ENCODE measurements around the gene PTDSS2. TPM values are rescaled to one million over a fixed set of nuclear protein-coding genes. Genes with fewer than 3 reads are reported as not detected.

The PTDSS2 gene
- total and polyA plus RNA-seq, 2 of the 4 experiments (the other 2 are of a cell fraction) = 23.5 to 26.6 TPM

DNA sequence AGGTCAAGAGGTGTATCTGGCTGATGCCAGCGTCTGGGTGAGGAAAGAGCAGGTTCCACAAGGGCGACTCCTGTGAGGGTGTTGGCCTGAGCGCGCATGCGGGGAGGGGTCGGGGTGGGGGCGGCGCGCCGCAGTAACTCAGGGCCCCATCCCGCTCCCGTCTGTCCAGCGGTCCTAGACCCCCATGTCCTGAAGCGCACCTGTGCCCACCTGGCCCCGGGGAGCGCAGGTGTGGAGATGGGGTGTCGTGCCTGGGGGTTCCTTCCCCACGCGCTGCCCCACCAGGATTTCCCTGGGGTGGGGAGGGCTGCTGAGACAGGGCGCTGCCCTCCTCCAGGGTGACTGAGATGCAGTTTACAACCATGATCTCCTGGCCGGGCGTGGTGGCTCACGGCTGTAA is 36.1 kb downstream of the PTDSS2 start:
- no peak overlapping the region for H2BK5ac ChIP-seq (ENCODE audit: low read depth, low read length, poor library complexity, severe bottlenecking)

More for the DNA sequence above, 36.1 kb downstream of the PTDSS2 start:
- Histone ChIP-seq H3K9ac (ENCODE audit: low read depth, low read length) (no peak overlapping the region), H3K27ac (ENCODE audit: insufficient read depth, low read length) (no peak overlapping the region), H3K4me1 (ENCODE audit: control insufficient read depth, insufficient read depth, low read length) (no peaks in the 10 kb centered on the region), H2BK20ac (ENCODE audit: low read depth, low read length) (no peak overlapping the region), H3K9me3 (ENCODE audit: control insufficient read depth, insufficient read depth, low read length) (no peaks in the 10 kb centered on the region), H3K4ac (ENCODE audit: low read depth, low read length) (no peak overlapping the region), H3K14ac (replicated peaks; ENCODE audit: low read depth, low read length) (no peak overlapping the region), H3K4me2 (ENCODE audit: low read depth, low read length) (no peak overlapping the region), H2AK9ac (replicated peaks; ENCODE audit: low read depth, low read length, poor library complexity) (no peak overlapping the region), H4K20me1 (ENCODE audit: insufficient read depth, low read length) (peaks cover 4% of the 10 kb centered on the region; the same call in 1 of the 2 replicates), H3K36me3 (ENCODE audit: control insufficient read depth, insufficient read depth, low read length) (peaks cover 18% of the 10 kb centered on the region), H3K4me3 (ENCODE audit: insufficient read depth, low read depth, low read length) (no peak overlapping the region), H2AK5ac (ENCODE audit: low read depth, low read length) (no peak overlapping the region), H3K9me1 (ENCODE audit: insufficient read depth, low read length) (no peaks in the 10 kb centered on the region), H3K23ac (ENCODE audit: low read depth, low read length) (no peak overlapping the region), H2BK120ac (ENCODE audit: low read depth, low read length) (no peak overlapping the region), H4K91ac (ENCODE audit: insufficient read depth, low read depth, low read length) (no peak overlapping the region), H2AFZ (replicated peaks; ENCODE audit: low read length, poor library complexity) (no peak overlapping the region), H4K8ac (ENCODE audit: low read depth in 2 of 2, low read length in 2 of 2) (no peak overlapping the region), H3K27me3 (ENCODE audit: control insufficient read depth, insufficient read depth, low read length) (no peaks in the 10 kb centered on the region), H3K79me1 (ENCODE audit: low read depth in 1 of 2, low read length in 2 of 2) (peaks cover 12 to 27% of the 10 kb centered on the region in 2 experiments; a peak in 3 of 4 replicates), H4K5ac (ENCODE audit: low read depth, low read length) (no peak overlapping the region), H2BK15ac (ENCODE audit: low read depth, low read length) (no peak overlapping the region), H3K18ac (ENCODE audit: low read depth, low read length) (no peak overlapping the region), H3K56ac (ENCODE audit: extremely low read depth, insufficient read depth, low read length) (no peak overlapping the region)
- ChIA-PET CTCF (no interaction called here), POLR2A (ENCODE audit: unreplicated experiment) (no interaction called here)
- no TSS peak for BruUV-seq (replicated peaks)
- in situ Hi-C loops (cut with MboI; ENCODE audit: low sequenced_read_pairs) (no loop called here), dilution Hi-C loops (cut with HindIII; ENCODE audit: low sequenced_read_pairs, unreplicated experiment) (no loop called here), intact Hi-C loops (cut with micrococcal nuclease) (no loop called here)
- 85% methylated on average over 4 of the region's 23 CpGs; no CpG with 5 or more reads in 1 of the 2 experiments for WGBS, 2 experiments (ENCODE audit: extremely low coverage in 2 of 2, insufficient read length in 1 of 2)
- TF ChIP-seq POLR2A (IDR thresholded peaks at IDR 0.05; ENCODE audit: low read depth, low read length) = no peak
- no peak for TF ChIP-seq BHLHE40 (IDR thresholded peaks at IDR 0.05; ENCODE audit: low read depth, low read length)
- TF ChIP-seq FOS (IDR thresholded peaks at IDR 0.05; ENCODE audit: low read depth, low read length) = no peak
- no peak for TF ChIP-seq RFX5 (IDR thresholded peaks at IDR 0.05; ENCODE audit: low read depth, low read length)
- no peak for ATAC-seq (ENCODE audit: low read depth)
- DNase-seq = no peak
